RWPE2 (cell line): ENCODE measurements around the gene PPM1M.

ENCODE experiments used
- ATAC-seq: fragments of 200-7000 bp; cut with Tn5 transposase; 3 replicates; pipeline ENCODE4 v1.9.1; 2021; ENCODE audit warnings: low read depth
- DNase-seq: peaks from one replicate; pipeline ENCODE4 v3.0.0-alpha.2; 2020; ENCODE audit warnings: low spot score
- H3K27ac ChIP-seq: fragments of 450-650 bp; 2 replicates; pipeline ENCODE4 v1.5.1; 2017; ENCODE audit warnings: mild to moderate bottlenecking; ENCODE audit not compliant: poor library complexity, severe bottlenecking
- H3K27me3 ChIP-seq: fragments of 250-450 bp; sonication (Bioruptor Pico); 2 replicates; pipeline ENCODE4 v1.5.1; 2021; ENCODE audit warnings: mild to moderate bottlenecking, moderate library complexity; ENCODE audit not compliant: insufficient read depth, poor library complexity, severe bottlenecking
- H3K36me3 ChIP-seq: fragments of 250-450 bp; sonication (Bioruptor Pico); 2 replicates; pipeline ENCODE4 v1.5.1; 2020; ENCODE audit warnings: low read depth, mild to moderate bottlenecking, moderate library complexity
- H3K4me1 ChIP-seq: fragments of 250-450 bp; sonication (Bioruptor Pico); 2 replicates; pipeline ENCODE4 v1.5.1; 2021; ENCODE audit warnings: mild to moderate bottlenecking, moderate library complexity; ENCODE audit not compliant: insufficient read depth, poor library complexity, severe bottlenecking
- H3K4me3 ChIP-seq: fragments of 250-450 bp; sonication (Bioruptor Pico); 2 replicates; pipeline ENCODE4 v1.5.1; 2021; ENCODE audit warnings: mild to moderate bottlenecking, moderate library complexity; ENCODE audit not compliant: severe bottlenecking
- H3K9me3 ChIP-seq: fragments of 250-450 bp; sonication (Bioruptor Pico); 2 replicates; pipeline ENCODE4 v1.5.1; 2021; ENCODE audit warnings: mild to moderate bottlenecking, moderate library complexity; ENCODE audit not compliant: severe bottlenecking
- TF ChIP-seq, protein P1 (sequence below): fragments of 450-650 bp; IDR thresholded peaks from one replicate; pipeline ENCODE4 v1.5.1; 2017; ENCODE audit warnings: mild to moderate bottlenecking, moderate library complexity; ENCODE audit not compliant: poor library complexity, severe bottlenecking

The PPM1M gene

DNA sequence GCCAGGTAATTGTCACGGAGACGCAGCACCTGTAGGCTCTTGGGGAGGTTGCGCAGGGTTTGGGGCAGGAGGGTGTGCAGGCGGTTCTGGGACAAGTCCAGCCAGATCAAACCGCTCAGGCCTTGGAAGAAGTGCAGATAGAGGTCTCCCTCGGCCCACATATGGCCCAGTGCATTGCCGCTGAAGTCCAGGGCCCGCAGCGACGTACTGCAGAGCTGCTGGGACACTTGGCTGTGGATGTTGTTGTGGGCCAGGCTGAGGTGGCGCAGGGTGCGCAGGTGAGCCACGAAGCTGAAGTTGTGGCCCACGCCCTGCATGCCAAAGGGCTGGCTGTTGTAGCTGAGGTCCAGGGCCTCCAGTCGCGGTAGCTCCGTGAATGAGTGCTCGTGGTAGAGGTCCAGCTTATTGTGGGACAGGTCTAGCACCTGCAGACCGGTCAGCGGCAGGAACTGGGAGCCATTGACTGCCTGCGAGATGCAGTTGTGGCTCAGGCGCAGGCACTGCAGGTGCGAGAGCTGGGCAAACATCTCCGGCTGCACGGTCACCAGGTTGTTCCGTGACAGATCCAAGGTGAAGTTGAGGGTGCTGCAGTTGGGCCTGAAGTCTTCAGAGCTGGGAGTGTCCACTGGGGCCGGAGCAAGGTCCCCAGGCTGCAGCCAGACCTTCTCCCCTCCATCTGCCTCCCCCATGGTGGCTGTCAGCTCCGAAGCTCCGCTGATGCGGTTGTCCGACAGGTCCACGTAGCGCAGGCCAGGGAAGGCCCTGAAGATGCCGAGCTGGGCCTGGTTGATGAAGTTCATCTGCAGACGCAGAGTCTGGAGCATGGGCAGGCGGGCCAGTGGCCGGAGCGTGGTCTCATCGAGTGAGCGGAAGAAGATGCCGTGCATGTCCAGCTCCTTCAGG lies 23.0 kb upstream of the PPM1M start:
- no peaks in the 10 kb centered on the region for H3K36me3 ChIP-seq
- ATAC-seq: no peak
- H3K27me3 ChIP-seq: no peaks in the 10 kb centered on the region
- H3K4me1 ChIP-seq: peaks cover 8% of the 10 kb centered on the region
- no peak overlapping the region for H3K27ac ChIP-seq
- peak; percentile 68 for DNase-seq
- H3K9me3 ChIP-seq: no peaks in the 10 kb centered on the region
- TF ChIP-seq, protein P1, sequence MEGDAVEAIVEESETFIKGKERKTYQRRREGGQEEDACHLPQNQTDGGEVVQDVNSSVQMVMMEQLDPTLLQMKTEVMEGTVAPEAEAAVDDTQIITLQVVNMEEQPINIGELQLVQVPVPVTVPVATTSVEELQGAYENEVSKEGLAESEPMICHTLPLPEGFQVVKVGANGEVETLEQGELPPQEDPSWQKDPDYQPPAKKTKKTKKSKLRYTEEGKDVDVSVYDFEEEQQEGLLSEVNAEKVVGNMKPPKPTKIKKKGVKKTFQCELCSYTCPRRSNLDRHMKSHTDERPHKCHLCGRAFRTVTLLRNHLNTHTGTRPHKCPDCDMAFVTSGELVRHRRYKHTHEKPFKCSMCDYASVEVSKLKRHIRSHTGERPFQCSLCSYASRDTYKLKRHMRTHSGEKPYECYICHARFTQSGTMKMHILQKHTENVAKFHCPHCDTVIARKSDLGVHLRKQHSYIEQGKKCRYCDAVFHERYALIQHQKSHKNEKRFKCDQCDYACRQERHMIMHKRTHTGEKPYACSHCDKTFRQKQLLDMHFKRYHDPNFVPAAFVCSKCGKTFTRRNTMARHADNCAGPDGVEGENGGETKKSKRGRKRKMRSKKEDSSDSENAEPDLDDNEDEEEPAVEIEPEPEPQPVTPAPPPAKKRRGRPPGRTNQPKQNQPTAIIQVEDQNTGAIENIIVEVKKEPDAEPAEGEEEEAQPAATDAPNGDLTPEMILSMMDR: no peak
- H3K4me3 ChIP-seq: no peak overlapping the region

DNA sequence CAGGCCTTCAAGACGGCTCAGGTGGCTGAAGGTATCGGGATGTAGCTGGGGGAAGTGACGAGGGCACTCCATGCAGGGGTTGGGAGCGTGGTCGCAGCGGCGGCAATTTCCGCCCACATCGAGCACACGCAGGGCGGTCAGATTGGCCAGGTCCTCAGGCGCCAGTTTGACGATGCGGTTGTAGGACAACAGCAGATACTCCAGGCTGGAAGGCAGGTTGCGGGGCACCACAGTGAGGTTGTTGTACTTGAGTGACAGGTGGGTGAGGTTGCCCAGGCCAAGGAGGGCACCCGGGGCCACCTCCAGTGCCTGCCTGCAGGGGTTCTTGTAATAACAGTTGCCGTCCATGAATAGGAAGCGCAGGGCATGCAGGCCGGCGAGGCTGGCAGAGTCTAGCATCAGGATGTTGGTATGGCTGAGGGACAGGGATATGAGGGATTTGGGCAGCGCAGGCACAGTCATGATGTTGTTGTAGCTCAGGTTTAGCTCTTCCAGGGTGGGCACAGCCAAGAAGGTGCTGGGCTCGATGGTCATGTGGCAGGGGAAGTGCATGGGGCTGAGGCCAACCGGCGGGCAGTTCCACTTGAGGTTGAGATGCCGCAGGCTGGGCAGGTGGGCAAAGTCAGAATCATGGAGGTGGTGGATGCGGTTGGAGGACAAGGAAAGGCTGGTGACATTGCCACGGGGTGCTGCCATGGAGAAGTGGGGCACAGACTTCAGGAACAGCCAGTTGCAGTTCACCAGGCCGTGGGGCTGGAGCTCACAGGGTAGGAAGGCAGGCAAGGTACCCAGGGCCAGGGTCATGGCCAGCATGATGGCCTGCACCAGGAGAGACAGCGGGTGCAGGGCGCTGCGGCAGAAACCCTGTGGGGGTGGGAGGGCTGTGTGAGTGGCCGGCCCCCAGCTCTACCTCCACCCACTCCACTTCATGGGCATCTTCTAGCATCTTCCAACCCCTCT lies 21.8 kb upstream of the PPM1M start:
- H3K27ac ChIP-seq: no peak overlapping the region
- TF ChIP-seq, protein P1: no peak
- ATAC-seq: no peak

DNA sequence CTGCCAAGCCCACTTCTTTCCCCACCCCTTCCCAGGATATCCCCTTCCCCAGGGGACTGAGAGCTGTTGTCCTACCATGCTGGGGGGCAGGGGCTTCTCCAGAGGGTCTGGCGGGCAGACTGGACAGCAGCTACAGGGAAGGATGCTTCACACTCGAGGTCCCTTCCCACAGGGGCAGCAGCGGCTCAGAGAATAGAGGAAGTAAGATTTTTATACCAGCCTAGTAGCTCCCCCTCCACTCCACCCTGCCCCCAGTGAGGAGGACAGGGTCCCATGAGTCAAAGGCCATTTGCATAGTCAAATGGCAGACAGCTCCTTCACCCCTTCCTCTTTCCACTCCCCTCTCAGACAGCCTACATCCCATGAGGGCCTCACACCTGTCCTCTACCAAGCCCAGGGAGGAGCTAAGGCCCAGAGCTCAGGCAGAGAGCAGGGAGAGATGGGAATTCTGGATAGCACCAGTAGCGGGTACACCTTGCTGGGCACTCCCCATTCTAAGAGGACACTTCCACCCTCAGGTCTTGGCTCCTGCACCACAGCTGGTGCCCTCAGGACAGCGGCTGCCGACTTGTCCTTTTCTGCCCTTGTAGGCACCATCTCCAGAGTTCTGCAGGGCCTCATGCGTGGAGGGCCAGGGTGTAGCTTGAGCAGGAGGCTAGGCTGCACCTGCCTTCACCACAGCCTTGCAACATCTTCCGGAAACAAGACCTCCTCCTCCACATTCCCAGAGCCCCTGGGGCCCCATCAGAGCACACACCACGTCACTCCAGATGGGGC lies 19.9 kb upstream of the PPM1M start, which contains the start of gene TLR9:
TLR9 (minus strand) TSS at position 194 of the 777 bp plus-strand sequence; CDS start at position 78, 116 bp downstream.
- Histone ChIP-seq H3K9me3 (no peaks in the 10 kb centered on the region), H3K4me1 (no peaks in the 10 kb centered on the region), H3K36me3 (peaks cover 16% of the 10 kb centered on the region), H3K27ac (no peak within 1 kb of the TSS), H3K27me3 (no peaks in the 10 kb centered on the region), H3K4me3 (no peak within 1 kb of the TSS)
- ATAC-seq: peak; percentile 6; the same call in 1 of the 3 replicates
- TF ChIP-seq, protein P1: no peak
- DNase-seq: peak; percentile 48

More for the DNA sequence above, 21.8 kb upstream of the PPM1M start:
- DNase-seq: peak; percentile 43
- no peaks in the 10 kb centered on the region for H3K27me3 ChIP-seq
- H3K9me3 ChIP-seq: no peaks in the 10 kb centered on the region
- H3K4me3 ChIP-seq: no peak overlapping the region
- no peaks in the 10 kb centered on the region for H3K36me3 ChIP-seq
- H3K4me1 ChIP-seq: no peaks in the 10 kb centered on the region

DNA sequence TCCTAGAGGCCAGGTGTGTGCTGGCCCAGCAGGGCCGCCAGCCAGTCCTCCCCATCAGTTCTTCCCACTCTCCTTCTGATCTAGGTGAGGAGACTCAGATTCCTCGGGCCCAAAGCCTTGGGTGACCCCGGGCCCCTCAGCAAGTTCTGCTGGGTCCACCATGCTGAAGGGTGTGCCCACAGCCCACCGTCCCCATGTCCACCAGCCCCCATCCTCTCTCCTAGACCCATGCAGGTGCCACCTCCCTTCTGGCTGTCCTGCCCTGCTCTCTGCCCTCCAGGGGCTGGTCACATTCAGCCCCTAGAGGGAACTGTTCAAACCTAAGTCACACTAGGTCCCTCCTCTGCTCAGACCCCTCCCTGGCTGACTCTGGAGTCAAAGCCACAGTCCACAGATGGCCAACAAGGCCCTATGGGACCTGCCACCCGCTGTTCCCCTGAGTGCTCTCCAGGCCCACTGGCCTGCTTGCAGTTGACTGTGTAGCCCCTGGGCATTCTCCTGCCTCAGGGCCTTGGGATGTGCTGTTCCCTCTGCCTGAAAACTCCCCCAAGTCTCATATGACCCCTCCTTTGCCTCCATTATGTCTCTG lies 19.2 kb upstream of the PPM1M start:
- Histone ChIP-seq H3K36me3 (peaks cover 22% of the 10 kb centered on the region), H3K4me1 (no peaks in the 10 kb centered on the region), H3K27me3 (no peaks in the 10 kb centered on the region), H3K4me3 (no peak overlapping the region), H3K27ac (no peak overlapping the region), H3K9me3 (no peaks in the 10 kb centered on the region)
- TF ChIP-seq, protein P1: no peak
- DNase-seq (peak; percentile 45), ATAC-seq (peak; percentile 5; the same call in 1 of the 3 replicates)
